Immature natural killer cell (primary cell): ENCODE measurements around the gene PCDHGB1. TPM values are rescaled to one million over a fixed set of nuclear protein-coding genes. Genes with fewer than 3 reads are reported as not detected.
"Not testable (repeated sequence)": the region's sequence is repeated elsewhere in the genome, so short reads cannot be mapped to it uniquely, and the experiment has no call there.

Experiments
- DNase-seq, 3 donors: peaks; one replicate each; pipeline ENCODE4 v3.0.0; 2022; ENCODE audit warnings: mixed read lengths in 1 of 3
- H3K27ac Mint-ChIP-seq, 6 donors: one replicate each; pipeline ENCODE4 v1.8.0; 2020; ENCODE audit warnings: mixed read lengths in 6 of 6, mild to moderate bottlenecking in 5 of 6, inconsistent platforms in 4 of 6, moderate library complexity in 3 of 6
- H3K27me3 Mint-ChIP-seq, 3 donors: one replicate each; pipeline ENCODE4 v1.8.0; 2020 to 2021; ENCODE audit warnings: low read depth in 3 of 3, mild to moderate bottlenecking in 3 of 3, mixed read lengths in 3 of 3, moderate library complexity in 3 of 3, inconsistent platforms in 1 of 3
- H3K36me3 Mint-ChIP-seq, 3 donors: one replicate each; pipeline ENCODE4 v1.8.0; 2020; ENCODE audit warnings: mixed read lengths in 3 of 3, inconsistent platforms in 2 of 3, mild to moderate bottlenecking in 2 of 3
- H3K4me1 Mint-ChIP-seq, 2 donors: one replicate each; pipeline ENCODE4 v1.8.0; 2020; ENCODE audit warnings: inconsistent platforms in 2 of 2, mild to moderate bottlenecking in 2 of 2, mixed read lengths in 2 of 2, moderate library complexity in 1 of 2
- H3K4me3 Mint-ChIP-seq, 5 donors: one replicate each; pipeline ENCODE4 v1.8.0; 2020; ENCODE audit warnings: mild to moderate bottlenecking in 5 of 5, mixed read lengths in 5 of 5, inconsistent platforms in 3 of 5, moderate library complexity in 3 of 5
- H3K9me3 Mint-ChIP-seq, 6 donors: one replicate each; pipeline ENCODE4 v1.8.0; 2020; ENCODE audit warnings: mild to moderate bottlenecking in 6 of 6, mixed read lengths in 6 of 6, inconsistent platforms in 4 of 6, moderate library complexity in 3 of 6
- polyA plus RNA-seq, 3 donors: library from polyadenylated mRNA; unstranded; fragments of 300-500 nt; fragmentation: Illumina TruSeq; gene quantifications; one replicate each; pipeline ENCODE4 v1.2.3, GENCODE V29; 2021

Gene PCDHGB1
- polyA plus RNA-seq, 3 donors from 2014 or later = not detected

- peaks cover 28 to 42% (median 39%) of the 10 kb centered on the region in 3 donors for H3K27me3 Mint-ChIP-seq
- H3K4me1 Mint-ChIP-seq = peaks cover 8 to 16% of the 10 kb centered on the region in 2 donors
- H3K4me3 Mint-ChIP-seq = no peak overlapping the region
- peaks cover 0 to 7% (median 3%) of the 10 kb centered on the region in 3 donors for H3K36me3 Mint-ChIP-seq
- DNase-seq = no peak
- no peak overlapping the region for H3K27ac Mint-ChIP-seq
- H3K9me3 Mint-ChIP-seq = peaks cover 8 to 41% (median 27%) of the 10 kb centered on the region in 6 donors
Observed at GRCh38 chr5:141374627-141375026, 24.7 kb downstream of the PCDHGB1 start.

- peaks cover 8 to 38% (median 26%) of the 10 kb centered on the region in 6 donors for H3K9me3 Mint-ChIP-seq
- not testable (repeated sequence) for H3K4me3 Mint-ChIP-seq
Observed at GRCh38 chr5:141375444-141376155, 25.7 kb downstream of the PCDHGB1 start.

GRCh38 chr5:141382469-141383294 lies 32.8 kb downstream of the PCDHGB1 start, which contains the start of gene PCDHGA7:
TSS of gene PCDHGA7 (plus strand) at chr5:141382742. CDS start at chr5:141382900, 158 bp downstream.
- Mint-ChIP-seq H3K27ac (no peak within 1 kb of the TSS), H3K4me1 (peaks cover 0 to 5% of the 10 kb centered on the region in 2 donors), H3K4me3 (peak within 1 kb of the TSS; percentile 65 to 88 (median 77)), H3K27me3 (peaks cover 20 to 34% (median 30%) of the 10 kb centered on the region in 3 donors), H3K9me3 (peaks cover 6 to 54% (median 19%) of the 10 kb centered on the region in 6 donors), H3K36me3 (peaks cover 0 to 5% (median 0%) of the 10 kb centered on the region in 3 donors)
- DNase-seq = peak in 1 of 3 donors; percentile 32

More at GRCh38 chr5:141375444-141376155, 25.7 kb downstream of the PCDHGB1 start:
- H3K36me3 Mint-ChIP-seq, DNase-seq, H3K4me1 Mint-ChIP-seq, H3K27ac Mint-ChIP-seq: not testable (repeated sequence)
- H3K27me3 Mint-ChIP-seq = peaks cover 27 to 35% (median 33%) of the 10 kb centered on the region in 3 donors

GRCh38 chr5:141383345-141383744 lies 33.4 kb downstream of the PCDHGB1 start:
- no peak for DNase-seq
- peaks cover 0 to 6% (median 2%) of the 10 kb centered on the region in 3 donors for H3K36me3 Mint-ChIP-seq
- peak overlapping the region in 3 of 5 donors; percentile 56 to 88 (median 77) for H3K4me3 Mint-ChIP-seq
- peaks cover 2 to 5% of the 10 kb centered on the region in 2 donors for H3K4me1 Mint-ChIP-seq
- H3K9me3 Mint-ChIP-seq = peaks cover 6 to 56% (median 21%) of the 10 kb centered on the region in 6 donors
- H3K27me3 Mint-ChIP-seq = peaks cover 20 to 34% (median 28%) of the 10 kb centered on the region in 3 donors
- no peak overlapping the region for H3K27ac Mint-ChIP-seq

- Mint-ChIP-seq H3K4me1 (peaks cover 5 to 7% of the 10 kb centered on the region in 2 donors), H3K9me3 (peaks cover 7 to 59% (median 26%) of the 10 kb centered on the region in 6 donors), H3K36me3 (peaks cover 0 to 9% (median 4%) of the 10 kb centered on the region in 3 donors), H3K27ac (no peak overlapping the region), H3K4me3 (no peak overlapping the region), H3K27me3 (peaks cover 24 to 38% (median 30%) of the 10 kb centered on the region in 3 donors)
- no peak for DNase-seq
Observed at GRCh38 chr5:141384471-141385267, 34.8 kb downstream of the PCDHGB1 start.

GRCh38 chr5:141387557-141388311 lies 37.8 kb downstream of the PCDHGB1 start, which contains the start of gene PCDHGB4:
TSS of gene PCDHGB4 (plus strand) at chr5:141387698. CDS start at chr5:141387885, 187 bp downstream.
- Mint-ChIP-seq H3K9me3 (peaks cover 15 to 61% (median 28%) of the 10 kb centered on the region in 6 donors), H3K27me3 (peaks cover 19 to 45% (median 42%) of the 10 kb centered on the region in 3 donors), H3K36me3 (peaks cover 8 to 12% (median 8%) of the 10 kb centered on the region in 3 donors), H3K4me3 (peak within 1 kb of the TSS; percentile 9 to 61 (median 49))
- H3K4me1 Mint-ChIP-seq, H3K27ac Mint-ChIP-seq: not testable (repeated sequence)
- peak in 1 of 3 donors; percentile 25 for DNase-seq

- peaks cover 8 to 12% (median 8%) of the 10 kb centered on the region in 3 donors for H3K36me3 Mint-ChIP-seq
- no peak for DNase-seq
- peak overlapping the region in 2 of 5 donors; percentile 6 to 17 for H3K4me3 Mint-ChIP-seq
- peaks cover 5% of the 10 kb centered on the region in 2 donors for H3K4me1 Mint-ChIP-seq
- H3K27me3 Mint-ChIP-seq = peaks cover 20 to 45% (median 32%) of the 10 kb centered on the region in 3 donors
- H3K9me3 Mint-ChIP-seq = peaks cover 20 to 61% (median 27%) of the 10 kb centered on the region in 6 donors
- H3K27ac Mint-ChIP-seq = no peak overlapping the region
Observed at GRCh38 chr5:141388661-141389060, 38.8 kb downstream of the PCDHGB1 start.

- peaks cover 8 to 12% (median 8%) of the 10 kb centered on the region in 3 donors for H3K36me3 Mint-ChIP-seq
- H3K27ac Mint-ChIP-seq = peak overlapping the region in 1 of 6 donors; percentile 76
- H3K4me1 Mint-ChIP-seq = peaks cover 5% of the 10 kb centered on the region in 2 donors
- H3K9me3 Mint-ChIP-seq = peaks cover 15 to 61% (median 27%) of the 10 kb centered on the region in 6 donors
- no peak overlapping the region for H3K4me3 Mint-ChIP-seq
- no peak for DNase-seq
- peaks cover 25 to 48% (median 37%) of the 10 kb centered on the region in 3 donors for H3K27me3 Mint-ChIP-seq
Observed at GRCh38 chr5:141389153-141390042, 39.5 kb downstream of the PCDHGB1 start.

GRCh38 chr5:141392429-141393198 lies 42.7 kb downstream of the PCDHGB1 start, which contains the start of gene PCDHGA8:
TSS of gene PCDHGA8 (plus strand) at chr5:141392633. CDS start at chr5:141392814, 181 bp downstream.
- Mint-ChIP-seq H3K4me1 (peaks cover 5% of the 10 kb centered on the region in 2 donors), H3K27ac (peak within 1 kb of the TSS in 1 of 6 donors; percentile 37), H3K36me3 (peaks cover 8 to 11% (median 8%) of the 10 kb centered on the region in 3 donors), H3K9me3 (peaks cover 12 to 46% (median 22%) of the 10 kb centered on the region in 6 donors), H3K4me3 (peak within 1 kb of the TSS in 4 of 5 donors; percentile 29 to 79 (median 60)), H3K27me3 (peaks cover 26 to 61% (median 43%) of the 10 kb centered on the region in 3 donors)
- peak in 2 of 3 donors; percentile 10 to 39 for DNase-seq

- Mint-ChIP-seq H3K9me3 (peaks cover 11 to 44% (median 21%) of the 10 kb centered on the region in 6 donors), H3K36me3 (peaks cover 7 to 11% (median 8%) of the 10 kb centered on the region in 3 donors), H3K27me3 (peaks cover 26 to 60% (median 43%) of the 10 kb centered on the region in 3 donors), H3K4me1 (peaks cover 4 to 5% of the 10 kb centered on the region in 2 donors), H3K4me3 (no peak overlapping the region), H3K27ac (no peak overlapping the region)
- no peak for DNase-seq
Observed at GRCh38 chr5:141393267-141393666, 43.4 kb downstream of the PCDHGB1 start.
